ENCODE data around the gene C16orf95.

C16orf95 gene

GRCh38 chr16:87312008-87312407, 5.2 kb downstream of the C16orf95 start:
- DNase-seq (ENCODE audit: low spot score) = no peak
- no peak overlapping the region for H3K27ac ChIP-seq
- no peak for TF ChIP-seq CTCF (IDR thresholded peaks at IDR 0.05)
- H3K4me3 ChIP-seq = no peak overlapping the region

- no peak for DNase-seq (ENCODE audit: low spot score)
- TF ChIP-seq CTCF (IDR thresholded peaks at IDR 0.05) = no peak
- Histone ChIP-seq H3K4me3 (no peak overlapping the region), H3K27ac (no peak overlapping the region)
Observed at GRCh38 chr16:87311387-87311786, 5.8 kb downstream of the C16orf95 start.

GRCh38 chr16:87310610-87311009, 6.6 kb downstream of the C16orf95 start:
- Histone ChIP-seq H3K4me3 (no peak overlapping the region), H3K27ac (no peak overlapping the region)
- no peak for TF ChIP-seq CTCF (IDR thresholded peaks at IDR 0.05)
- DNase-seq (ENCODE audit: low spot score) = no peak

GRCh38 chr16:87309620-87310525, 7.3 kb downstream of the C16orf95 start:
- DNase-seq (ENCODE audit: low spot score) = peak; percentile 45
- TF ChIP-seq CTCF (IDR thresholded peaks at IDR 0.05) = no peak
- Histone ChIP-seq H3K27ac (no peak overlapping the region), H3K4me3 (no peak overlapping the region)

- no peak for TF ChIP-seq CTCF (IDR thresholded peaks at IDR 0.05)
- Histone ChIP-seq H3K4me3 (no peak overlapping the region), H3K27ac (no peak overlapping the region)
- no peak for DNase-seq (ENCODE audit: low spot score)
Observed at GRCh38 chr16:87308826-87309225, 8.4 kb downstream of the C16orf95 start.

GRCh38 chr16:87306516-87306915, 10.7 kb downstream of the C16orf95 start:
- TF ChIP-seq CTCF (IDR thresholded peaks at IDR 0.05) = no peak
- H3K4me3 ChIP-seq = no peak overlapping the region
- H3K27ac ChIP-seq = no peak overlapping the region
- DNase-seq (ENCODE audit: low spot score) = no peak
